ENCODE results near the gene WIPF3. TPM values are rescaled to one million over a fixed set of nuclear protein-coding genes. Genes with fewer than 3 reads are reported as not detected.

Gene WIPF3
- total and polyA plus RNA-seq, 7 experiments from 2014 or later = 0.08 TPM; not detected in 6

- H3K27ac Mint-ChIP-seq = no peak overlapping the region
- no peak for ATAC-seq
- no peak overlapping the region for H3K27ac ChIP-seq (ENCODE audit: low read depth, low read length)
- CTCF ChIA-PET = no interaction called here
- POLR2A ChIA-PET = no interaction called here
- H3K4me3 ChIP-seq (ENCODE audit: low read length) = no peak overlapping the region
- intact Hi-C loops (cut with micrococcal nuclease) = no loop called here
- H3K4me1 ChIP-seq (ENCODE audit: control insufficient read depth in 2 of 2, insufficient read depth in 2 of 2, low read length in 2 of 2) = no peaks in the 10 kb centered on the region
- no peaks in the 10 kb centered on the region for H3K9me3 ChIP-seq (ENCODE audit: control insufficient read depth in 2 of 3, low read length in 3 of 3)
- H3K36me3 Mint-ChIP-seq = peaks cover 0 to 4% (median 0%) of the 10 kb centered on the region in 5 donors
- H3K36me3 ChIP-seq (ENCODE audit: control insufficient read depth in 2 of 3, insufficient read depth in 3 of 3, low read length in 3 of 3) = no peaks in the 10 kb centered on the region
- H3K27me3 Mint-ChIP-seq = peaks cover 6 to 13% (median 7%) of the 10 kb centered on the region in 5 donors
- H3K4me1 Mint-ChIP-seq = no peaks in the 10 kb centered on the region
- no peak overlapping the region for H3K4me3 Mint-ChIP-seq
- peaks cover 0 to 9% (median 0%) of the 10 kb centered on the region in 11 donors for H3K9me3 Mint-ChIP-seq
- H3K27me3 ChIP-seq (ENCODE audit: control insufficient read depth in 2 of 2, insufficient read depth in 2 of 2, low read length in 2 of 2) = peaks cover 0 to 3% of the 10 kb centered on the region in 2 donors
- DNase-seq = no peak
Observed at GRCh38 chr7:29833929-29834328, 27.6 kb downstream of the WIPF3 start.

GRCh38 chr7:29835718-29836117, 29.4 kb downstream of the WIPF3 start:
- no peaks in the 10 kb centered on the region for H3K4me1 ChIP-seq (ENCODE audit: control insufficient read depth in 2 of 2, insufficient read depth in 2 of 2, low read length in 2 of 2)
- Mint-ChIP-seq H3K4me1 (no peaks in the 10 kb centered on the region), H3K36me3 (peaks cover 0 to 4% (median 0%) of the 10 kb centered on the region in 5 donors), H3K27me3 (peaks cover 4 to 16% (median 6%) of the 10 kb centered on the region in 5 donors), H3K4me3 (no peak overlapping the region), H3K9me3 (peaks cover 0 to 9% (median 0%) of the 10 kb centered on the region in 11 donors), H3K27ac (no peak overlapping the region)
- DNase-seq = no peak
- ATAC-seq = no peak
- POLR2A ChIA-PET = no interaction called here
- H3K4me3 ChIP-seq (ENCODE audit: low read length) = no peak overlapping the region
- no peak overlapping the region for H3K27ac ChIP-seq (ENCODE audit: low read depth, low read length)
- no peaks in the 10 kb centered on the region for H3K9me3 ChIP-seq (ENCODE audit: control insufficient read depth in 2 of 3, low read length in 3 of 3)
- peaks cover 0 to 3% of the 10 kb centered on the region in 2 donors for H3K27me3 ChIP-seq (ENCODE audit: control insufficient read depth in 2 of 2, insufficient read depth in 2 of 2, low read length in 2 of 2)
- intact Hi-C loops (cut with micrococcal nuclease) = no loop called here
- CTCF ChIA-PET = no interaction called here
- H3K36me3 ChIP-seq (ENCODE audit: control insufficient read depth in 2 of 3, insufficient read depth in 3 of 3, low read length in 3 of 3) = no peaks in the 10 kb centered on the region

- no peak for DNase-seq
- ChIA-PET POLR2A (no interaction called here), CTCF (no interaction called here)
- no peak overlapping the region for H3K4me3 ChIP-seq (ENCODE audit: low read length)
- Mint-ChIP-seq H3K36me3 (no peaks in the 10 kb centered on the region), H3K4me3 (no peak overlapping the region), H3K27ac (no peak overlapping the region), H3K9me3 (no peaks in the 10 kb centered on the region), H3K4me1 (no peaks in the 10 kb centered on the region), H3K27me3 (peaks cover 0 to 11% (median 4%) of the 10 kb centered on the region in 5 donors)
- no peak overlapping the region for H3K27ac ChIP-seq (ENCODE audit: low read depth, low read length)
- H3K9me3 ChIP-seq (ENCODE audit: control insufficient read depth in 2 of 3, low read length in 3 of 3) = no peaks in the 10 kb centered on the region
- peaks cover 0 to 3% of the 10 kb centered on the region in 2 donors for H3K27me3 ChIP-seq (ENCODE audit: control insufficient read depth in 2 of 2, insufficient read depth in 2 of 2, low read length in 2 of 2)
- intact Hi-C loops (cut with micrococcal nuclease) = no loop called here
- ATAC-seq = no peak
- no peaks in the 10 kb centered on the region for H3K4me1 ChIP-seq (ENCODE audit: control insufficient read depth in 2 of 2, insufficient read depth in 2 of 2, low read length in 2 of 2)
- no peaks in the 10 kb centered on the region for H3K36me3 ChIP-seq (ENCODE audit: control insufficient read depth in 2 of 3, insufficient read depth in 3 of 3, low read length in 3 of 3)
Observed at GRCh38 chr7:29839302-29839701, 33.0 kb downstream of the WIPF3 start.

- intact Hi-C loops (cut with micrococcal nuclease) = no loop called here
- no peaks in the 10 kb centered on the region for H3K36me3 ChIP-seq (ENCODE audit: control insufficient read depth in 2 of 3, insufficient read depth in 3 of 3, low read length in 3 of 3)
- H3K4me3 Mint-ChIP-seq = no peak overlapping the region
- H3K4me1 ChIP-seq (ENCODE audit: control insufficient read depth in 2 of 2, insufficient read depth in 2 of 2, low read length in 2 of 2) = no peaks in the 10 kb centered on the region
- H3K9me3 Mint-ChIP-seq = no peaks in the 10 kb centered on the region
- no peak for DNase-seq
- H3K4me3 ChIP-seq (ENCODE audit: low read length) = no peak overlapping the region
- peaks cover 0 to 3% of the 10 kb centered on the region in 2 donors for H3K27me3 ChIP-seq (ENCODE audit: control insufficient read depth in 2 of 2, insufficient read depth in 2 of 2, low read length in 2 of 2)
- no peaks in the 10 kb centered on the region for H3K36me3 Mint-ChIP-seq
- H3K4me1 Mint-ChIP-seq = no peaks in the 10 kb centered on the region
- H3K27me3 Mint-ChIP-seq = peaks cover 0 to 13% (median 4%) of the 10 kb centered on the region in 5 donors
- CTCF ChIA-PET = no interaction called here
- no peak overlapping the region for H3K27ac ChIP-seq (ENCODE audit: low read depth, low read length)
- H3K9me3 ChIP-seq (ENCODE audit: control insufficient read depth in 2 of 3, low read length in 3 of 3) = no peaks in the 10 kb centered on the region
- peak overlapping the region in 1 of 9 donors; percentile 63 for H3K27ac Mint-ChIP-seq
- POLR2A ChIA-PET = no interaction called here
- no peak for ATAC-seq
Observed at GRCh38 chr7:29839921-29840320, 33.6 kb downstream of the WIPF3 start.

- H3K4me1 Mint-ChIP-seq = no peaks in the 10 kb centered on the region
- no peak overlapping the region for H3K4me3 Mint-ChIP-seq
- Histone ChIP-seq H3K4me1 (ENCODE audit: control insufficient read depth in 2 of 2, insufficient read depth in 2 of 2, low read length in 2 of 2) (no peaks in the 10 kb centered on the region), H3K27me3 (ENCODE audit: control insufficient read depth in 2 of 2, insufficient read depth in 2 of 2, low read length in 2 of 2) (peaks cover 0 to 3% of the 10 kb centered on the region in 2 donors), H3K4me3 (ENCODE audit: low read length) (no peak overlapping the region), H3K9me3 (ENCODE audit: control insufficient read depth in 2 of 3, low read length in 3 of 3) (no peaks in the 10 kb centered on the region), H3K36me3 (ENCODE audit: control insufficient read depth in 2 of 3, insufficient read depth in 3 of 3, low read length in 3 of 3) (no peaks in the 10 kb centered on the region), H3K27ac (ENCODE audit: low read depth, low read length) (no peak overlapping the region)
- peaks cover 0 to 20% (median 11%) of the 10 kb centered on the region in 5 donors for H3K27me3 Mint-ChIP-seq
- intact Hi-C loops (cut with micrococcal nuclease) = no loop called here
- ATAC-seq (no peak), DNase-seq (no peak)
- H3K9me3 Mint-ChIP-seq = no peaks in the 10 kb centered on the region
- POLR2A ChIA-PET = no interaction called here
- H3K27ac Mint-ChIP-seq = no peak overlapping the region
- CTCF ChIA-PET = no interaction called here
- H3K36me3 Mint-ChIP-seq = no peaks in the 10 kb centered on the region
Observed at GRCh38 chr7:29840701-29841100, 34.4 kb downstream of the WIPF3 start.

- no peak overlapping the region for H3K27ac ChIP-seq (ENCODE audit: low read depth, low read length)
- H3K4me3 ChIP-seq (ENCODE audit: low read length) = no peak overlapping the region
- no peaks in the 10 kb centered on the region for H3K4me1 ChIP-seq (ENCODE audit: control insufficient read depth in 2 of 2, insufficient read depth in 2 of 2, low read length in 2 of 2)
- Mint-ChIP-seq H3K9me3 (no peaks in the 10 kb centered on the region), H3K27ac (no peak overlapping the region), H3K4me3 (no peak overlapping the region), H3K27me3 (peaks cover 1 to 15% (median 8%) of the 10 kb centered on the region in 5 donors), H3K4me1 (no peaks in the 10 kb centered on the region), H3K36me3 (no peaks in the 10 kb centered on the region)
- POLR2A ChIA-PET = interaction anchor here (0.6 kb wide), 1 partner anchor 59 kb away, joined by 5 read pairs; no protein-coding TSS in a partner anchor
- CTCF ChIA-PET = no interaction called here
- no peak for ATAC-seq
- H3K27me3 ChIP-seq (ENCODE audit: control insufficient read depth in 2 of 2, insufficient read depth in 2 of 2, low read length in 2 of 2) = no peaks in the 10 kb centered on the region
- intact Hi-C loops (cut with micrococcal nuclease) = no loop called here
- no peaks in the 10 kb centered on the region for H3K36me3 ChIP-seq (ENCODE audit: control insufficient read depth in 2 of 3, insufficient read depth in 3 of 3, low read length in 3 of 3)
- no peaks in the 10 kb centered on the region for H3K9me3 ChIP-seq (ENCODE audit: control insufficient read depth in 2 of 3, low read length in 3 of 3)
- no peak for DNase-seq
Observed at GRCh38 chr7:29841926-29842701, 35.8 kb downstream of the WIPF3 start.

GRCh38 chr7:29843093-29843492, 36.8 kb downstream of the WIPF3 start:
- Histone ChIP-seq H3K9me3 (ENCODE audit: control insufficient read depth in 2 of 3, low read length in 3 of 3) (no peaks in the 10 kb centered on the region), H3K27ac (ENCODE audit: low read depth, low read length) (no peak overlapping the region), H3K4me1 (ENCODE audit: control insufficient read depth in 2 of 2, insufficient read depth in 2 of 2, low read length in 2 of 2) (no peaks in the 10 kb centered on the region), H3K36me3 (ENCODE audit: control insufficient read depth in 2 of 3, insufficient read depth in 3 of 3, low read length in 3 of 3) (no peaks in the 10 kb centered on the region), H3K27me3 (ENCODE audit: control insufficient read depth in 2 of 2, insufficient read depth in 2 of 2, low read length in 2 of 2) (no peaks in the 10 kb centered on the region), H3K4me3 (ENCODE audit: low read length) (no peak overlapping the region)
- H3K9me3 Mint-ChIP-seq = no peaks in the 10 kb centered on the region
- H3K36me3 Mint-ChIP-seq = no peaks in the 10 kb centered on the region
- no peak overlapping the region for H3K27ac Mint-ChIP-seq
- no peak overlapping the region for H3K4me3 Mint-ChIP-seq
- intact Hi-C loops (cut with micrococcal nuclease) = no loop called here
- ChIA-PET CTCF (no interaction called here), POLR2A (no interaction called here)
- peaks cover 4 to 14% (median 6%) of the 10 kb centered on the region in 5 donors for H3K27me3 Mint-ChIP-seq
- DNase-seq = no peak
- no peak for ATAC-seq
- no peaks in the 10 kb centered on the region for H3K4me1 Mint-ChIP-seq

All from naive thymus-derived CD4-positive, alpha-beta T cell (primary cell).